PFSK-1 (cell line): ENCODE results near the gene ST7.

Experiments
- FOXP2 ChIP-seq: optimal IDR thresholded peaks from 2 replicates; pipeline ENCODE3; 2011; ENCODE audit warnings: borderline replicate concordance, control low read depth, inconsistent platforms; ENCODE audit not compliant: insufficient read depth; ENCODE audit errors: extremely low read length, extremely low read depth
- POLR2AphosphoS5 ChIP-seq: IDR thresholded peaks from 2 replicates; pipeline ENCODE4 v1.6.1; 2012; ENCODE audit warnings: low read depth, mild to moderate bottlenecking, control low read depth, low read length, moderate library complexity
- TAF1 ChIP-seq: IDR thresholded peaks from 2 replicates; pipeline ENCODE4 v1.6.1; 2012; ENCODE audit warnings: low read length, control low read depth, borderline replicate concordance; ENCODE audit not compliant: insufficient read depth

DNA sequence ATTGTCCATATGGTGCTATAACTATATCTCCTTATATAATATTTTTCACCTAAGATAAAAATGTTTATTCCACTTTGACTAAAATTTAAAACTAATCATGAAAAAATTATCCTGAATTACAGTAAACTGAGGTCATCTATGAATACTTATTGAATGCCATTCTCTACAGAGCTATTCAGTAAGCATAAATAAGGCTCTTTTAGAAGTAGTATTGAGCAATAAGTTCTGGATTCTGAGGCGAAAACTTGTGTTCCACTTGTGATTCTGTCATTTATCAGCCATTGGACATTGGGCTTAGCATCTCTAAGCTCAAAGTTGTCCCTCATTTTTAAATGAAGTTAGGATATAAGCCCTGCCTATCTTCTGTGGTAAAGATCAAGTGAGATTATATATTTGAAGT is 238.8 kb downstream of the ST7 start:
- no peak for TF ChIP-seq POLR2AphosphoS5
- TF ChIP-seq TAF1 = no peak
- TF ChIP-seq FOXP2 = no peak
